HUES6 (cell line): Measurements from ENCODE around the gene MTURN.
A peak's percentile ranks its signal among the peaks of the same experiment; 100 is the strongest.

Source experiments
- H3K27ac ChIP-seq: 2 replicates; pipeline ENCODE4 v1.7.0; 2013; ENCODE audit warnings: low read depth, mild to moderate bottlenecking, low read length, inconsistent platforms
- H3K27me3 ChIP-seq: 2 replicates; pipeline ENCODE4 v1.6.1; 2013; ENCODE audit warnings: low read length; ENCODE audit not compliant: control insufficient read depth, insufficient read depth
- H3K36me3 ChIP-seq: 2 replicates; pipeline ENCODE4 v1.6.1; 2013; ENCODE audit warnings: low read length; ENCODE audit not compliant: control insufficient read depth, insufficient read depth
- H3K4me1 ChIP-seq: 2 replicates; pipeline ENCODE4 v1.6.1; 2013; ENCODE audit warnings: low read length; ENCODE audit not compliant: control insufficient read depth, insufficient read depth
- H3K4me3 ChIP-seq: 2 replicates; pipeline ENCODE4 v1.5.1; 2013; ENCODE audit warnings: low read depth, low read length
- H3K9ac ChIP-seq: one replicate; pipeline ENCODE4 v1.6.1; 2013; ENCODE audit warnings: mild to moderate bottlenecking, low read length
- H3K9me3 ChIP-seq: 2 replicates; pipeline ENCODE4 v1.6.1; 2013; ENCODE audit warnings: low read depth, low read length; ENCODE audit not compliant: control insufficient read depth, insufficient read depth

MTURN gene

DNA sequence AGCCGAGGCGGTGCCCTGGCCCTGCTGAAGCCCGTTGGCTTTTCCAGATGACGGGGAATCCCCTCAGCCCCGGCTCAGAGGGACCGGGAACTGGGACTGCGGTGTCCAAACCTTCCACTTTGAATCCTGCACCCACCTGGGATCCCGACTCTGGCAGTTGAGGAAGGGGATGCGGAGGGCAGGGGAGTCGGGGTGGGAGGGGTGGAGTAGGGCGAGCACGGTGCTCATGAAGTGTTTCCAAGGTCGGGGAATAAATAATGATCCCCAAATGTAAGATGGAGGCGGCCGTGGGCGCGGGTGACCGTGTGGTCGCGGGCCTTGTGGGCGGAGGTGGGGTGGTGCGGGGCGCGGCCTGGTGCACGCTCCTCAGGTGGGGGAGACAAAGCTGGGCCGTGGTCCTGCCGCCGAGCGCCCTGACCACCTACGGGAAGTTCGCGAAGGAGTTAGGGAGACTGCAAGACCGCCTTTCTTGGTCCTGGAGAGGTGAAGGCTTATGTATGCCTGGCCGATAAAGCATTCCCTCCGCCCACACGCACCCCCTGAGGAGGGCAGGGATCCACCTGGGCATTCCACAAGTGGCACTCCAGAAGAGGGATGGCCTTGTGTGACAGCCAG is 1.4 kb downstream of the MTURN start:
- H3K27me3 ChIP-seq: peaks cover 32% of the 10 kb centered on the region
- no peaks in the 10 kb centered on the region for H3K36me3 ChIP-seq
- H3K4me1 ChIP-seq: peaks cover 6% of the 10 kb centered on the region; the same call in 1 of the 2 replicates
- peak overlapping the region; percentile 98 for H3K4me3 ChIP-seq
- H3K9me3 ChIP-seq: no peaks in the 10 kb centered on the region
- H3K27ac ChIP-seq: no peak overlapping the region
- peak overlapping the region; percentile 54 for H3K9ac ChIP-seq

DNA sequence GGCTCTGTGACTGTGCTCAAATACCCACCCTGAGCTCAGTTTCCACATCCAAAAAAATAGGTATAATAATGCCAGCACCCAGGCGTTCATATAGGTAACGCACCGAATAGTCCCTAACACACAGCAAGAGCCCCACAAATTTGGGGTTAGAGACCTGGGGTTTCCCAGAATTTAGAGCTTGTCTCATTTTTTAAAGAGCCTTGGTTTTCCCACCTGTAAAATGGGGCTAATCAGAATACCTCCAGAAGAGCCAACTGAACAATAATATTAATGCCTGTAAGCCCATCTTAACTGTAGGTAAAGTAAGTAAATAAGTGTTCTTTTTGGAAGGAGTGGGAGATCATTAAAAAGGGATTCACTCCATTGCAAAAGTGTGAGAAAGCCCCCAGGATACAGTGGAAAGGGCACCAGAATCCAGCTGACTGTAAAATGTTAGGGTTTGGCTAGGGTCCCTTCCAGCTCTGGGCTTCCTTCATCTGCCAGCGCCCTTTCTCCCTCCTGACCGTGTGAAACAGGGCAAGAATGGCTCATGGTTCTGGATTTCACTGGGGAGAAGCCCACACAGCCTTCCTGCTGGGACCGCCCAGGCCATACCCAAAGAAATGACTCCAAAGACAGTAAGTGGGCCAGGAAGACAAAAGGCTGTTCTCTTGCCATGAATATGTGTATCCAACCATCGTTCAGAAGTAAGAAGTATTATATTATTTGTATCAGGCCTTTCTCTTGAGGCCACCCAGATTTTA is 2.1 kb downstream of the MTURN start:
- no peak overlapping the region for H3K27ac ChIP-seq
- peaks cover 6% of the 10 kb centered on the region; the same call in 1 of the 2 replicates for H3K4me1 ChIP-seq
- peaks cover 32% of the 10 kb centered on the region for H3K27me3 ChIP-seq
- no peak overlapping the region for H3K9ac ChIP-seq
- peak overlapping the region; percentile 98 for H3K4me3 ChIP-seq
- no peaks in the 10 kb centered on the region for H3K9me3 ChIP-seq
- H3K36me3 ChIP-seq: no peaks in the 10 kb centered on the region

DNA sequence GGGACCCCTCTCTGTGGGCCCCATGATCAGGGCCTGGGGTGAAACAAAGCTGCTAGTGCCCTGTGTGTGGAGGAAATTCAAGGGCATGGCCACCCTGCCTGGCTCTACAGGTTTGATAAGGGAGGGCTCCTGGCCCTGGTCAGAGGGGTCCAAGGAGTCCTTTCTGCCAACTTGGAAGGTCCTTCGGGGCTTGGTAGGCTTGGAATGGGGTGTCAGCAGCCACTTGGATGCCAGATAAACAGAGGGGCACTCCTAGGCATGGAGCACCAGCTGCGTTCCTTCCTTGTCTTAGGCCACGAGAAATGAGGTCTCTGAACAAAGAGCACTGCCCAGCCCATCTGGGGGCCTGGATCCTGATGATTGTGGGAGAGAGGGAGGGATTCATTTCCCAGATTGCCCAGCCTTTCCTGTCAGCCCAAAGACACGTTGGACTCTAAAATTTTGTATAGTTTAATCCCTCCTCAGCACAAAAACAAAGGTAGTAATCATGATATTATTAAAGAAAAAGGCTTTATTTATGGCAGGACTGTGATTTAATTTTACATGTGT is 5.1 kb downstream of the MTURN start:
- Histone ChIP-seq H3K4me3 (no peak overlapping the region), H3K4me1 (0 out of 2 replicates have a peak, but pooled peaks cover 2% of the 10 kb centered on the region), H3K36me3 (no peaks in the 10 kb centered on the region)

DNA sequence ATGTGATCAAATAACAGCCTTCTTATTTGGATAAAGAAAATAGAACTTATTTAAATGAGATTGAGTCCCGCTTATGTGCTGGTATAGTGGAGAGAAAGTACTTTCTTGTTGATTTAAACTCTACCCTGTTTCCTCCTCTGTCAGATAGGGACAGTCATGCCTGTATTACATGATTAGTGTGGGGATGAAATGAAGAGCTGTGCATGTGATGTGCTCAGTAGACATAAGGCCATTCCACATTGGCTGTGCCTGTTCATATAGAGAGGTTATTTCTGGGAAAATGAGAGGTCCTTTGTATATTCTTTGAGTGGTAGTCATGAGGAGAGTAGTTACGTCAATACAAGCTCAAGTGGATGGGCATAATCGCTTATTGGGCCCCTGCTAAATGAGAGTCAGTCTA is 5.7 kb downstream of the MTURN start:
- 0 out of 2 replicates have a peak, but pooled peaks cover 2% of the 10 kb centered on the region for H3K4me1 ChIP-seq
- no peak overlapping the region for H3K27ac ChIP-seq
- H3K36me3 ChIP-seq: no peaks in the 10 kb centered on the region
- H3K4me3 ChIP-seq: no peak overlapping the region
- H3K27me3 ChIP-seq: peaks cover 25% of the 10 kb centered on the region
- no peak overlapping the region for H3K9ac ChIP-seq
- no peaks in the 10 kb centered on the region for H3K9me3 ChIP-seq

More for the DNA sequence above, 5.1 kb downstream of the MTURN start:
- Histone ChIP-seq H3K9ac (no peak overlapping the region), H3K9me3 (no peaks in the 10 kb centered on the region), H3K27ac (no peak overlapping the region), H3K27me3 (peaks cover 26% of the 10 kb centered on the region)

DNA sequence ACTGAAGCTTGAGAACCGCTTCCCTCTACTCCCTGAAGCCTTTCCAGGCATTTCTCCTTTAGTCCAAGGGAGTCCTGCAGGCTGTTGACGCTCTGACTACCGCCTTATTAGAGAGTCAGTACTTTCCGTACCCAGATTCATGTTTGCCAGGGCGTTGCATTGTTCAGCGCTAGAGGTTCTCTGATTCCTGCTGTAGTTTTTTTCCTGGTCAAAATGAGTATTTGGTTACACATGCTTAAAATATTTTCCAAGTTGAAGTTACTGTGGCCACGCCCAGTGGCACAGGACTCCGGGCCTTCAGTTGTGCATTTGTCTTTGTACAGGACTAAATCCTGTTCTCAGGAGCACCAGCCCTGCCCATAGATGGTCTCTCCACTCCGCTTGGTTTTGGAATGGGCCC is 7.9 kb downstream of the MTURN start:
- H3K9ac ChIP-seq: no peak overlapping the region
- H3K4me3 ChIP-seq: no peak overlapping the region
- no peaks in the 10 kb centered on the region for H3K9me3 ChIP-seq
- peaks cover 11% of the 10 kb centered on the region for H3K4me1 ChIP-seq
- H3K27ac ChIP-seq: no peak overlapping the region
- H3K27me3 ChIP-seq: peaks cover 2% of the 10 kb centered on the region; the same call in 1 of the 2 replicates
- no peaks in the 10 kb centered on the region for H3K36me3 ChIP-seq

DNA sequence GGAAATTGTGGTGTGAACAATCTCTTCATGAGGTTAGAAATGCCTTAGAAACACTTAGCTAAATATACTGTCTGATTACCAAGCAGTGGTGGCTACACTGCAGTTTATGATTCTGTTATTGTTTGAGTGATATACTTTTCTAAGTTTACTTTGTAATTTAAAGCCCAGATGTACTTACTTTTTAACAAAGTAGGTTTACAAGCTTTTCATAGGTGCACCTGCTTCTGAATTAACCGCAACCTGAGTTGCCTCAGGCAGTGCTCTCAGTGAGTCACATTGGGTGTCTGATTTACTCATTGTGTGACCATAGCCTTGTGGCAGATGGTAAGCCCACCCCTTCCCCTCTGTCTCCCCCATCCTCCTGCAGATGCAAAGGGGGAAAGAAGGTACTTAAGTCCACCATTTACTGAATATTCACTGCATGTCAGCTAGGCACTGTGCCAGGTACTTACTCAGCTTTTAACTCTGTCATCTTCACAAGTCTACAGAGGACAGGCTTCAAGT is 9.0 kb downstream of the MTURN start:
- Histone ChIP-seq H3K9ac (no peak overlapping the region), H3K27me3 (no peaks in the 10 kb centered on the region), H3K36me3 (no peaks in the 10 kb centered on the region), H3K27ac (no peak overlapping the region), H3K4me1 (peaks cover 11% of the 10 kb centered on the region), H3K9me3 (no peaks in the 10 kb centered on the region), H3K4me3 (no peak overlapping the region)

DNA sequence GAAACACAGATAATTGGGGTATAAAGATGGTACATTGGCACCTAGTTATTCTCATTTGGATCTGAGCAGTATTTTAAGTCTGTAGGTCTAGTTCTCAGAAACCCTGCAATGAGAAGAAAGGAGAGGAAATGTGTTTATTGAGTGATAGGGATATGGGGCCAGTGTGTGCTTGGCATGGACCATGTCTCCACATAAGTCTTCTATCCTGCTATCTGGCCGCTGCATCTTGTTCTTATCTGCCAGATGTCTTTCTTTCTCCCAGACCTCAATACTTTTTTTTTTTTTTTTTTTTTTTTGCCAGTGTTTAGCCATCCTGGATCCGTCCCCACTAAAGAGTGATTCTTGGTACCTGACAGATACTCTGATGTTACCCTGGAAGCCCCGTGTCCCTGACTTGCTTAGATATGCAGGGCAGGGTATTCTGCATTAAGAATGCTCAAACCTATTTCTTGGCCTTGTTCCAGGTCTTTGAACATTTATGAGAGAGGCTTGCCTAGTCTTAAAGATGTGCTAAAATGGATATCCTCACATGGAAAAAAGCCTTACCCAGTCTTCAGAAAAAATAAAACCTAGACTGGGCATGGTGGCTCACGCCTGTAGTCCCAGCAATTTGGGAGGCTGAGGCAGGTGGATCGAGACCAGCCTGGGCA is 10.0 kb downstream of the MTURN start:
- Histone ChIP-seq H3K36me3 (no peaks in the 10 kb centered on the region), H3K9me3 (no peaks in the 10 kb centered on the region), H3K27ac (no peak overlapping the region), H3K4me1 (peaks cover 17% of the 10 kb centered on the region), H3K9ac (no peak overlapping the region), H3K4me3 (no peak overlapping the region), H3K27me3 (no peaks in the 10 kb centered on the region)

DNA sequence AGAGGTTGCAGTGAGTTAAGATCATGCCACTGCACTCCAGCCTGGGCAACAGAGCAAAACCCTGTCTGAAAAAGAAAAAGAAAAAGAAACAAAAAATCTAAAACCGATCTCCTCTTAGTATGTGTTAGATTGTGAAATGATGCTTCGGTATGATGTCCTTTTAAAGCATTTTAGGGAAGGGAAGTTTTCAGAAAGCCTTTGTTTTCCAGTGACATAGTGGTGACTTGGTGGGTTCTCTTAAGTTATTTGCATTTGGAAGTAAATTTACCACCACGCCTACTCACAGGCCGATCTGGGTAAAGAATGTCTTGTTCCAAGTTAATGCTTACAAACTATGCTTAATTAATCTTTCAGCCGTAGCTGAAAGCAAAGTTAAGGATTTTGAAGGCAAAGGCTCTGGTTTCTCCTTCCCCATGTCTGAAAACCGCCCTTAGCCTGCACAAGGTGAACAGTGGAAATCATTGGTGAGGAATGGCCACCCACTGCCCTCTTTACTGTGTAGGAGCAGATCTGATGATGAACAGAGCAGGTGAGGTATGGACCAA is 10.7 kb downstream of the MTURN start:
- no peaks in the 10 kb centered on the region for H3K36me3 ChIP-seq
- H3K9ac ChIP-seq: no peak overlapping the region
- H3K4me1 ChIP-seq: peaks cover 17% of the 10 kb centered on the region
- H3K27me3 ChIP-seq: no peaks in the 10 kb centered on the region
- H3K9me3 ChIP-seq: no peaks in the 10 kb centered on the region
- no peak overlapping the region for H3K27ac ChIP-seq
- H3K4me3 ChIP-seq: no peak overlapping the region

DNA sequence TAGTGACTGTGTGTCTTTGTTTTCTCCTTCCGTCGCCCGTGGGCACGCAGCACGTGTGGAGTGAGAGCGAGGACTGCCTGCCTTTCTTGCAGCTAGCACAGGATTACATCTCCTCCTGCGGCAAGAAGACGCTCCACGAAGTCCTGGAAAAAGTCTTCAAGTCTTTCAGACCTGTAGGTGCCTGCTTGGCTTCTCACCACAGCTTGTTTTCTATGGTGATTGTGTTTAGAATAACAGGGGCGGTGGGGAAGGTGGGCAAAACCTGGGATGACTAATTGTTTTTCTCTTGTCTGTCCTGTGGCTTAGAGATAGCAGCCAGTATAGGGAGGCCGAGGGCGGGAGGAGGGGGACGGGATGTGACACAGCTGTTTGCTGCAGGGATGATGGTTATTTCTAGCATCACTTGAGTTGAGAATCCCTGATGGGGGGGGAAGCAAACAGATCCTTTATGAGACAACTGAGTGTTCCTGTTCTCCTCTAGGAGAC is 11.4 kb downstream of the MTURN start:
- H3K9me3 ChIP-seq: no peaks in the 10 kb centered on the region
- H3K4me1 ChIP-seq: peaks cover 17% of the 10 kb centered on the region
- H3K36me3 ChIP-seq: 0 out of 2 replicates have a peak, but pooled peaks cover 2% of the 10 kb centered on the region
- H3K4me3 ChIP-seq: no peak overlapping the region
- no peak overlapping the region for H3K27ac ChIP-seq
- H3K27me3 ChIP-seq: no peaks in the 10 kb centered on the region
- no peak overlapping the region for H3K9ac ChIP-seq

DNA sequence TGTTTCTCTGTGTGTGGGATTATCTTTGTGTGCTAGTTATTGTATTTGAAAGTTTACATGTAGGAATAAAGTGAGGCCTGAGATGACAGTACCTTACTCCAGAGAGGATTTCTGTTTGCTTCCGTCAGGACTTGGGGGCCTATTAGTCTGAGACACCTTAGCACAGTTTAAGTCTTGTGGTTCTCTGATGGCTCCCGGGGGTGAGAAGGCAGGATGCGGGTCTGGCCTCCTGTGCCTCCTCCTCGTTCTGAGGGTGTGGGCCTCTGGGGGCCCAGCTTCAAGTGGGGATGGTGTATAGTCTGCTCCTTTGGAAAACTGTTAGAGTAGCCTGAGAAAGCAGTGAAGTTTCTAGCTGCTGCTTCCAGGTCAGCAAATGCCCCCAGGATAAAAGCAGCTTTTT is 12.4 kb downstream of the MTURN start:
- no peak overlapping the region for H3K9ac ChIP-seq

More for the DNA sequence above, 12.4 kb downstream of the MTURN start:
- Histone ChIP-seq H3K36me3 (0 out of 2 replicates have a peak, but pooled peaks cover 3% of the 10 kb centered on the region), H3K9me3 (no peaks in the 10 kb centered on the region), H3K27me3 (no peaks in the 10 kb centered on the region), H3K4me1 (peaks cover 17% of the 10 kb centered on the region), H3K4me3 (no peak overlapping the region), H3K27ac (no peak overlapping the region)
